Caki2 (cell line): ENCODE data around the gene OR8S1. TPM values are rescaled to one million over a fixed set of nuclear protein-coding genes. Genes with fewer than 3 reads are reported as not detected.
"Not testable (repeated sequence)": the region's sequence is repeated elsewhere in the genome, so short reads cannot be mapped to it uniquely, and the experiment has no call there.

ENCODE experiments used
- DNase-seq: peaks from one replicate; pipeline ENCODE4 v3.0.0-alpha.2; 2015; ENCODE audit warnings: low read depth
- in situ Hi-C: cut with HindIII; loops from 2 replicates; pipeline ENCODE4 v1.10.0; 2016; ENCODE audit warnings: low sequenced_read_pairs, low pct_unique_long_range_greater_than_20kb, mixed read lengths
- total RNA-seq: library from RNA; depleted of rRNA; stranded (reverse); fragments of >200 nt; shearing (Covaris generic); gene quantifications from 2 replicates; pipeline ENCODE4 v1.2.3, GENCODE V29; 2014; ENCODE audit warnings: low replicate concordance; rRNA removed

OR8S1 gene
- not detected in 2 replicates for total RNA-seq

DNA sequence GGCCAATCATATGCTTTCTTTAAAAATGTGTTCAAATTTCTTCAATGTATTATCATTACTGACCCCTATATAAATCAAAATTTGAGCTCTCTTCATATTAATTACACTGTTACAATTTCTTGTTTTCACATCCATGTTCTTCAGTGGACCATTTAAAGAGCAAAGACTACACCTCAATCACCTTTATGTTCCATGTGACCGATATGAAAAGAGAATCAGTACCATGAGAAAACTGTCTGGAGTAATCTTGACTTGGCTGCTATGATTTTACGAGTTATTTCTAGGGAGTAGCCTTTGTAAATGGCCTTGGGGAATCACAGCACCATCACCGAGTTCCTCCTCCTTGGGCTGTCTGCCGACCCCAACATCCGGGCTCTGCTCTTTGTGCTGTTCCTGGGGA, at the start of gene OR8S1:
TSS of gene OR8S1 (plus strand) at position 301 of the 400 bp plus-strand sequence. CDS start at position 301, 0 bp downstream.
- DNase-seq: no peak
- in situ Hi-C loops: no loop called here

GRCh38 chr12:48482198-48482597, 43.2 kb upstream of the OR8S1 start, which contains the start of gene C12orf54:
C12orf54 (plus strand) TSS chr12:48482498; CDS start chr12:48483297, 799 bp downstream.
- no peak for DNase-seq
- in situ Hi-C loops: no loop called here

- in situ Hi-C loops: no loop called here
- no peak for DNase-seq
Measured at GRCh38 chr12:48482930-48483329, 42.5 kb upstream of the OR8S1 start.

- no peak for DNase-seq
- in situ Hi-C loops: no loop called here
Measured at GRCh38 chr12:48486261-48486660, 39.2 kb upstream of the OR8S1 start.

DNA sequence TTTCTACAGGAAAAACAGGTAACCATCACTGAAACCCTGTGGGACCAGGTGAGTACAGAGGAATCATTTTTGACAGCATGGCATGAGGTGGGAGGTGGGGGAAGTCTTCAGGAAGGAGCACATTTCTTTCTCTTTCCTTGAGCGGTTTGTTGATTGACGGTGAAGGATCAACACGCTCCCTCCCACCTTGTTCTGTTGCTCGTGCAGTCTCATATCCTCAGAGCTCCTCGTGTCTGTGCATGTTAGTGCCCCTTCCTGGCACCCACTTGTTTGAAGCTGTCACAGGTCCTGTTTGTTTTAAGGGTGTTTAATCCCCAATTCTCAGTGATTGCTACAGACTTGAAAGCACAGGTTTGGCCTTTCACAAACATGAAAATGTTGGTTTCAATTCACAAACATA, 38.8 kb upstream of the OR8S1 start:
- DNase-seq: no peak
- in situ Hi-C loops: no loop called here

DNA sequence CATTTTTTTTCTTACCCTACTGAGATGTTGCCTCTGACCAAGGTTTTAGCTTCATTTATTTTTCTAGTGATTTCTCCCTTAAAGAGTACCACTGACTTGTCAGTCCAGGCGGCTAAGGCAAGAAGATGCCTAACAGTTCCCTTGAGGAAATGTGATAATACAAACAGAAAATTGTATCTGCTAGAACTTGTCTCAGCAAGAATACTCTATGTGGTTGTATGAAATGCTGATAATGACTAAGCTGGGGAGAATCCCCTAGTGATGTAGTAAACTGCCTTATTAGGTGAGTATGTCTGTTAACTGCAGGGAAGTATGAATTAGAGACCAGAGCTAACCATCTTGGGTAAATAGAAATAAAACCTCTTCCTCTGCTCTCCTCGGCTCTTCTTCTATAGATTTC, 36.4 kb upstream of the OR8S1 start:
- in situ Hi-C loops: no loop called here
- DNase-seq: no peak

- in situ Hi-C loops, DNase-seq: not testable (repeated sequence)
Measured at GRCh38 chr12:48489456-48489855, 36.0 kb upstream of the OR8S1 start.

GRCh38 chr12:48500281-48500680, 25.2 kb upstream of the OR8S1 start:
- in situ Hi-C loops: not testable (repeated sequence)

GRCh38 chr12:48506836-48507235, 18.6 kb upstream of the OR8S1 start:
- DNase-seq: not testable (repeated sequence)

More at GRCh38 chr12:48500281-48500680, 25.2 kb upstream of the OR8S1 start:
- DNase-seq: not testable (repeated sequence)

DNA sequence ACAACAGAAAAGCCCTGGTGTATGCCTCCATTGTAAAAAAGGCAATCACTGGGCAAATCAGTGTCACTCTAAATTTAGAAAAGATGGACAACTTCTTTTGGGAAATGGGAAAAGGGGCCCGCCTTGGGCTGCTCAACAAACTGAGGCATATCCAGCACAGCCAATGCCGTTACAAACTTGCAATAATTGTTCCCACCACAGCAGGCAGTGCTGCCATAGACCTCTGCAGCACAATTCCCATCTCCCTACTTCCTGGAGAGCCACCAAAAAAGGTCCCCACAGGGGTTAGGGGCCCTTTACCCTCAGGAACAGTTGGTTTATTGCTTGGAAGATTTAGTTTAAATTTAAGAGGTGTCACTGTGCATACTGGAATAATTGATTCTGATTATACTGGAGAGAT, 16.4 kb upstream of the OR8S1 start:
- in situ Hi-C loops: no loop called here
- DNase-seq: no peak

More at GRCh38 chr12:48506836-48507235, 18.6 kb upstream of the OR8S1 start:
- in situ Hi-C loops: not testable (repeated sequence)

DNA sequence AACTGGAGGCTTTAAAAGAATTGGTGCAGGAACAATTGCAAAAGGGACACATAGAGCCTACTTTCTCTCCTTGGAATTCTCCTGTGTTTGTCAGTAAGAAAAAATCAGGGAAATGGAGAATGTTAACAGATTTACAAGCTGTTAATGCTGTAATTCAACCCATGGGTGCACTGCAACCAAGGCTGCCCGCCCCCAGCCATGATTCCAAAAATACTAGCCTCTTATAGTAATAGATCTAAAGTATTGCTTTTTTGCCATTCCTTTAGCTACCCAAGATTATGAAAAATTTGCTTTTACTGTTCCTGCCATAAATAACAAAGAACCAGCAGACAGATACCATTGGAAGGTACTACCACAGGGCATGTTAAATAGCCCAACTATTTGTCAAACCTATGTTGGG, 15.3 kb upstream of the OR8S1 start:
- in situ Hi-C loops: no loop called here
- no peak for DNase-seq

DNA sequence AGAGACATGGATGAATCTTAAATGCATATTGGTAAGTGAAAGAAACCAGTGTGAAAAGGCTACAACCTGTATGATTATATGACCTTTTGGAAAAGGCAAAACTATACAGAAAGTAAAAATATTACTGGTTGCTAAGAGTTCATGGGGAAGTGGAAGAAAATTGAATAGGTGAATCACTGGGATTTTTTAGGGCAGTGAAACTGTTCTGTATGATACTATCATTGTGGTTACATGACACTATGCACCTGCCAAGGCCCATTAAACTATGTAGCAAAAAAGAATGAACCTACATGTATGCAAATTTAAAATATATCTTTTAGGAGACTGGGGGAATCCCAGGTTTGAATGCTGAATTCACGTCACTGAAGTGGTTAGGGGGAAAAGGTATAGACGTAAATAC, 12.6 kb upstream of the OR8S1 start:
- DNase-seq: no peak
- in situ Hi-C loops: no loop called here

DNA sequence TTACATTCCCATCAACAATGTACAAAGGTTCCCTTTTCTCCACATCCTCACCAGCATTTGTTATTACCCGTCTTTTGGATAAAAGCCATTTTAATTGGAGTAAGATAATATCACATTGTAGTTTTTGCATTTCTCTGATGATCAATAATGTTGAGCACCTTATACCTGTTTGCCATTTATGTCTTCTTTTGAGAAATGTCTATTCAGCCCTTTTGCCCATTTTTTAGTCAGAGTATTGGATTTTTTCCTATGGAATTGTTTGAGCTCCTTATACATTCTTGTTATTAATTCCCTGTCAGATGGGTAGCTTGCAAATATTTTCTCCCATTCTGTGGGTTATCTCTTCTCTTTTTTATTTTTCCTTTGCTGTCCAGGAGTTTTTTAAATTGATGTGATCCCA, 10.7 kb upstream of the OR8S1 start:
- no peak for DNase-seq
- in situ Hi-C loops: no loop called here

DNA sequence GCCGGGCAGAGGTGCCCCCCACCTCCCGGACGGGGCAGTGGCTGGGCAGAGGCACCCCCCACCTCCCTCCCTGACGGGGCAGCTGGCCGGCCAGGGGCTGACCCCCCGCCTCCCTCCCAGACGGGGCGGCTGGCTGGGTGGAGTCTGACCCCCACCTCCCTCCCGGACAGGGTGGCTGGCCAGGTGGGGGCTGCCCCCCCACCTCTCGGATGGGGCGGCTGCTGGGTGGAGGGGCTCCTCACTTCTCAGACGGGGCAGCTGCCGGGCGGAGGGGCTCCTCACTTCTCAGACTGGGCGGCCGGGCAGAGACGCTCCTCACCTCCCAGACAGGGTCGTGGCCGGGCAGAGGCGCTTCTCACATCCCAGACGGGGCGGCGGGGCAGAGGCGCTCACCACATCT, 5.1 kb upstream of the OR8S1 start:
- DNase-seq, in situ Hi-C loops: not testable (repeated sequence)

DNA sequence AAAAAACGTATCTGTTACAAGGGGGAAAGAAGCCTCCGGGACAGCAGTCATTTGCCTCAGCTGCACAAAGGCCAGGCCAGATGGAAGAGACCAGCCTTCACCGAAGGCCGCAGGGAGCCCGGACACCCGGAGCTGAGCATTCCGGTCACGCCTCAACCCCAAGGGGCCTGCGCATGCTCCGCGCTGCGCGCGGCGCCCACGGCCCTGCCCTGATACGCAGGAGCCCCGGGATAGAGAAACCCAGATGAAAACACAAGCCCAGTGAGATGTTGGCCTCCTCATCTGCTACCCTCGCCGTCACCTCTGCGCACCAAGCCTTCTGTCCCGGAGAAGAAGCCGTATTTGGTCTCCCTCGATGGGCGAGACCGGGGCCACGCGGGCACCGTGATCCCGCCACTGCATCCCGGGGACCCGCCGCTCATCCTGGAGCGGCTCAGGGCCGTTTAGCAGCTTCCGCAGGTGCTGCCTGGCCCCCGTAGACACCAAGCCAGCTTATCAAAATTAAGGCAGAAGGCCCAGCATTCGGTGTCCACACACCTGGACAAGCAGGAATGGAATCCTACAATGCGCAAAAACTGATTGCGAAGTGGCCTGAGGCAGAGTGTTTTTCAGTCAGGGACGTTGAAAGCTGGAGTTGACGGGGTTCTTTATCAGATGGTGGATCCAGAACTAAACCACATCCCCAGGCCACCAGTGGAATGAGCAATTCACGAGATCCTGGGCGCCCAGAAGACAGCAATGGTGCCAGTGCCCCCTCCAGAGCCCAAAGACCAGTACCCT, 2.6 kb downstream of the OR8S1 start:
- DNase-seq: no peak
- in situ Hi-C loops: no loop called here

DNA sequence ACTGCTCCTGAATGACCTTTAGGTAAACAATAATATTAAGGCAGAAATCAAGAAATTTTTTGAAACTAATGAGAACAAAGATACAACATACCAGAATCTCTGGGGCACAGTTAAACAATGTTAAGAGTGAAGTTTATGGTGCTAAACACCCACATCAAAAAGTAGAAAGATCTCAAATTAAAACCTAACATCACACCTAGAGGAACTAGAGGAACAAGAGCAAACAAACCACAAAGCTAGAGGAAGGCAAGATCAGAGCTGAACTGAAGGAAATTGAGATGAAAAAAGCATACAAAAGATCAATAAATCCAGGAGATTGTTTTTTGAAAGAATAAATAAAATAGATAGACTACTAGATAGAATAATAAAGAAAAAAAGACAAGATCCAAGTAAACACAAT, 7.2 kb downstream of the OR8S1 start:
- in situ Hi-C loops: no loop called here
- DNase-seq: no peak

GRCh38 chr12:48536602-48537001, 11.2 kb downstream of the OR8S1 start:
- no peak for DNase-seq
- in situ Hi-C loops: no loop called here

DNA sequence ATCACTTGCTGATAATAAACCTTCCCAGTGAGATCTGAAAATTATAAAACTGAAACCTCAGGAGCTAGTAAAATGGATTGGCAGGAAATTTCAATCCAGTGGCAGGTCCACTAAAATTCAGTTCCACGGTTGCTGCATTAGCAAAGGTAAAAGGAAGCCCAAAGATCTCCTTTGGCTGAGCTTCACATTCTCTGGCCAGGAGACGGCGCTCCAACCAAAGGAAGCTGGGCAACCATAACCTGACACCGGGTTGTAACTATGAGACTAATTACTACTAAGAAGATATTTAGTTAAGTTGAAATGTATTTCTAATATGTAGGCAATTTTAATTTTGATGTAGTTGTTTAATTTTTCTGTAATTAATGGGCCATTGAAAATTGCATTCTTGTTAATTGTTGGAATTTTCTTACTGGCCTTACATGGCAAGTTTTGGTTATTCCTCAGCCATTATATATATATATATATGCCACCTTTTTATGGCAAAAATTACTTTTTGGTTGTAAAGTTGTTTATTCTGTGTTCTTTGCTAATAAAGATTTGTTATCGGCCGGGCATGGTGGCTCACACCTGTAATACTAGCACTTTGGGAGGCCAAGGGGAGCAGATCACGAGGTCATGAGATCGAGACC, 17.0 kb downstream of the OR8S1 start:
- in situ Hi-C loops: no loop called here
- DNase-seq: no peak

- no peak for DNase-seq
- in situ Hi-C loops: no loop called here
Measured at GRCh38 chr12:48545833-48546469, 20.5 kb downstream of the OR8S1 start.
